K562 (cell line): ENCODE data around the gene FKBP11. TPM values are rescaled to one million over a fixed set of nuclear protein-coding genes. Genes with fewer than 3 reads are reported as not detected.
A peak's percentile ranks its signal among the peaks of the same experiment; 100 is the strongest.

Experiments
- ARHGAP35 ChIP-seq: fragments of 450-650 bp; IDR thresholded peaks from 2 replicates; pipeline ENCODE4 v1.6.1; 2018; ENCODE audit not compliant: partially characterized antibody
- ARID4B ChIP-seq: sonication (generic); formaldehyde crosslinking; IDR thresholded peaks from 2 replicates; pipeline ENCODE4 v1.8.0; 2022; ENCODE audit warnings: mild to moderate bottlenecking, missing genetic modification reagents
- ASH1L ChIP-seq: fragments of 450-650 bp; IDR thresholded peaks from 2 replicates; pipeline ENCODE4 v1.6.1; 2018; ENCODE audit warnings: borderline replicate concordance, mild to moderate bottlenecking, low read depth; ENCODE audit not compliant: partially characterized antibody
- ATF7 ChIP-seq: fragments of 450-650 bp; IDR thresholded peaks from 2 replicates; pipeline ENCODE4 v1.7.1; 2014; ENCODE audit warnings: mild to moderate bottlenecking, moderate library complexity
- ETS2 ChIP-seq: IDR thresholded peaks from 2 replicates; pipeline ENCODE4 v1.6.1; 2016; ENCODE audit warnings: borderline replicate concordance, missing genetic modification characterization, mild to moderate bottlenecking, moderate library complexity, missing compliant biosample characterization; ENCODE audit not compliant: poor library complexity, severe bottlenecking
- ETV5 ChIP-seq: sonication (generic); formaldehyde crosslinking; IDR thresholded peaks from 2 replicates; pipeline ENCODE4 v1.4.0; 2020; ENCODE audit warnings: low read depth, mild to moderate bottlenecking, missing genetic modification reagents
- HMBOX1 ChIP-seq: sonication (generic); IDR thresholded peaks from 2 replicates; pipeline ENCODE4 v1.6.1; 2016
- HNRNPH1 ChIP-seq: fragments of 200-400 bp; formaldehyde crosslinking; optimal IDR thresholded peaks from 2 replicates; pipeline ENCODE3; 2017; ENCODE audit warnings: low read depth, mild to moderate bottlenecking, low read length, moderate library complexity
- PCBP1 ChIP-seq: fragments of 200-400 bp; formaldehyde crosslinking; IDR thresholded peaks from 2 replicates; pipeline ENCODE4 v1.6.1; 2018; ENCODE audit warnings: mild to moderate bottlenecking, low read depth, low read length; ENCODE audit not compliant: poor library complexity, severe bottlenecking
- POLR2A ChIP-seq: fragments of 450-650 bp; conservative IDR thresholded peaks from 2 replicates; pipeline ENCODE4 v1.6.1; 2016
- PRDM10 ChIP-seq: fragments of 450-650 bp; IDR thresholded peaks from 2 replicates; pipeline ENCODE4 v1.6.1; 2018; ENCODE audit not compliant: partially characterized antibody
- RBBP5 ChIP-seq: fragments of 200-600 bp; sonication (generic); IDR thresholded peaks from 2 replicates; pipeline ENCODE4 v1.6.1; 2012; ENCODE audit warnings: borderline replicate concordance, mild to moderate bottlenecking, low read length, control low read depth, inconsistent platforms; ENCODE audit not compliant: insufficient read depth, poor library complexity, severe bottlenecking
- ZEB2 ChIP-seq: fragments of 450-650 bp; IDR thresholded peaks from 2 replicates; pipeline ENCODE4 v1.6.1; 2016
- ZNF124 ChIP-seq: sonication (generic); formaldehyde crosslinking; IDR thresholded peaks from 2 replicates; pipeline ENCODE4 v1.8.1; 2022; ENCODE audit warnings: missing genetic modification reagents
- ZNF511 ChIP-seq: sonication (generic); formaldehyde crosslinking; IDR thresholded peaks from 2 replicates; pipeline ENCODE4 v1.8.0; 2022; ENCODE audit warnings: mild to moderate bottlenecking, missing genetic modification reagents
- polyA plus RNA-seq, 8 experiments: library from polyadenylated mRNA; depleted of rRNA in 4 of 8; stranded (reverse) in 5 of 8; unstranded in 3 of 8; fragments of >200 nt; fragmentation: Nextera tagmentation in 2 of 8; fragmentation: Illumina TruSeq in 1 of 8; extraction: Ambion mirVana in 2 of 8; extraction: Trizol in 1 of 8; gene quantifications; 2 replicates each; pipeline versions ENCODE4 v1.2.1 to v1.2.3, GENCODE V29; 2011 to 2014; ENCODE audit warnings: inconsistent platforms in 1 of 8, missing spikeins in 1 of 8
- total RNA-seq, 7 experiments: library from RNA; depleted of rRNA in 6 of 7; stranded (reverse); fragments of >200 nt in 6 of 7; fragmentation: Illumina TruSeq in 2 of 7; extraction: Trizol in 2 of 7; gene quantifications; 2 replicates each; pipeline versions ENCODE4 v1.2.1 to v1.2.3, GENCODE V29; 2011 to 2021; ENCODE audit warnings: low replicate concordance in 1 of 7

Gene FKBP11
- total and polyA plus RNA-seq, 9 of the 15 experiments (the other 6 are each of a cell fraction or from before 2014, with no cell fraction given), result 1.6 to 8.2 (median 5.8) TPM

GRCh38 chr12:48957141-48958048 lies 32.1 kb upstream of the FKBP11 start, which contains the start of gene ARF3 (continued):
- TF ChIP-seq ARHGAP35, result peak; percentile 98
- no peak for TF ChIP-seq HNRNPH1
- peak; percentile 45; the same call in 1 of the 2 replicates for TF ChIP-seq ARID4B (CRISPR knock-in tag)
- no peak for TF ChIP-seq ETS2
- TF ChIP-seq ATF7, result 0 out of 2 replicates have a peak, but pooled peaks have one; percentile 6
- no peak for TF ChIP-seq ZNF124 (CRISPR knock-in tag)
- TF ChIP-seq ASH1L, result peak; percentile 59
- TF ChIP-seq PCBP1, result peak; percentile 69
- peak; percentile 82 for TF ChIP-seq HMBOX1
- TF ChIP-seq ETV5, result peak; percentile 68; the same call in 1 of the 2 replicates
- peak; percentile 70; the same call in 1 of the 2 replicates for TF ChIP-seq ZEB2
- TF ChIP-seq ZNF511 (CRISPR knock-in tag), result 0 out of 2 replicates have a peak, but pooled peaks have one; percentile 60
- TF ChIP-seq POLR2A, result peak; percentile 85
- TF ChIP-seq RBBP5, result peak; percentile 73
- TF ChIP-seq PRDM10, result peak; percentile 29
